Loucy (cell line): ENCODE results near the gene HS6ST2.

Source experiments
- CTCF ChIP-seq: fragments of 200-600 bp; sonication (generic); conservative IDR thresholded peaks from 2 replicates; pipeline ENCODE4 v1.5.1; 2014; ENCODE audit warnings: mild to moderate bottlenecking, antibody characterized with exemption, low read length
- EZH2phosphoT487 ChIP-seq: fragments of 200-600 bp; IDR thresholded peaks from 2 replicates; pipeline ENCODE4 v1.6.1; 2018; ENCODE audit warnings: antibody characterized with exemption, mild to moderate bottlenecking, moderate library complexity, borderline replicate concordance

- no peak for TF ChIP-seq CTCF
- no peak for TF ChIP-seq EZH2phosphoT487
These were observed 184.3 kb downstream of the HS6ST2 start for GRCh38 chrX:132774010-132774714.
